ENCODE data around the gene SMYD3.

The SMYD3 gene

GRCh38 chr1:245969283-245969682, 537.8 kb downstream of the SMYD3 start:
- no peak for TF ChIP-seq CTCF (IDR thresholded peaks at IDR 0.05; ENCODE audit: insufficient read depth, low read length, poor library complexity, severe bottlenecking)
- no peak for DNase-seq (ENCODE audit: extremely low read depth, insufficient read length)
- Histone ChIP-seq H3K36me3 (ENCODE audit: control insufficient read depth, insufficient read depth, low read length) (no peaks in the 10 kb centered on the region), H3K4me3 (replicated peaks; ENCODE audit: low read depth, low read length) (no peak overlapping the region), H3K27me3 (replicated peaks; ENCODE audit: control insufficient read depth, insufficient read depth, low read length) (no peaks in the 10 kb centered on the region)

- no peak for TF ChIP-seq CTCF (IDR thresholded peaks at IDR 0.05; ENCODE audit: insufficient read depth, low read length, poor library complexity, severe bottlenecking)
Observed at GRCh38 chr1:245968775-245969174, 538.3 kb downstream of the SMYD3 start.

GRCh38 chr1:245965398-245965797, 541.7 kb downstream of the SMYD3 start:
- DNase-seq (ENCODE audit: extremely low read depth, insufficient read length) = no peak
- no peaks in the 10 kb centered on the region for H3K36me3 ChIP-seq (ENCODE audit: control insufficient read depth, insufficient read depth, low read length)

More at GRCh38 chr1:245968775-245969174, 538.3 kb downstream of the SMYD3 start:
- Histone ChIP-seq H3K4me3 (replicated peaks; ENCODE audit: low read depth, low read length) (no peak overlapping the region), H3K27me3 (replicated peaks; ENCODE audit: control insufficient read depth, insufficient read depth, low read length) (no peaks in the 10 kb centered on the region), H3K36me3 (ENCODE audit: control insufficient read depth, insufficient read depth, low read length) (no peaks in the 10 kb centered on the region)
- no peak for DNase-seq (ENCODE audit: extremely low read depth, insufficient read length)

GRCh38 chr1:245963649-245964048, 543.4 kb downstream of the SMYD3 start:
- Histone ChIP-seq H3K4me3 (replicated peaks; ENCODE audit: low read depth, low read length) (no peak overlapping the region), H3K27me3 (replicated peaks; ENCODE audit: control insufficient read depth, insufficient read depth, low read length) (no peaks in the 10 kb centered on the region), H3K36me3 (ENCODE audit: control insufficient read depth, insufficient read depth, low read length) (no peaks in the 10 kb centered on the region)
- TF ChIP-seq CTCF (IDR thresholded peaks at IDR 0.05; ENCODE audit: insufficient read depth, low read length, poor library complexity, severe bottlenecking) = no peak
- DNase-seq (ENCODE audit: extremely low read depth, insufficient read length) = no peak

More at GRCh38 chr1:245965398-245965797, 541.7 kb downstream of the SMYD3 start:
- Histone ChIP-seq H3K27me3 (replicated peaks; ENCODE audit: control insufficient read depth, insufficient read depth, low read length) (no peaks in the 10 kb centered on the region), H3K4me3 (replicated peaks; ENCODE audit: low read depth, low read length) (no peak overlapping the region)
- TF ChIP-seq CTCF (IDR thresholded peaks at IDR 0.05; ENCODE audit: insufficient read depth, low read length, poor library complexity, severe bottlenecking) = no peak

GRCh38 chr1:245962453-245962852, 544.6 kb downstream of the SMYD3 start:
- DNase-seq (ENCODE audit: extremely low read depth, insufficient read length) = no peak
- H3K27me3 ChIP-seq (replicated peaks; ENCODE audit: control insufficient read depth, insufficient read depth, low read length) = no peaks in the 10 kb centered on the region
- TF ChIP-seq CTCF (IDR thresholded peaks at IDR 0.05; ENCODE audit: insufficient read depth, low read length, poor library complexity, severe bottlenecking) = no peak
- no peak overlapping the region for H3K4me3 ChIP-seq (replicated peaks; ENCODE audit: low read depth, low read length)
- no peaks in the 10 kb centered on the region for H3K36me3 ChIP-seq (ENCODE audit: control insufficient read depth, insufficient read depth, low read length)

- TF ChIP-seq CTCF (IDR thresholded peaks at IDR 0.05; ENCODE audit: insufficient read depth, low read length, poor library complexity, severe bottlenecking) = no peak
- H3K27me3 ChIP-seq (replicated peaks; ENCODE audit: control insufficient read depth, insufficient read depth, low read length) = no peaks in the 10 kb centered on the region
- H3K36me3 ChIP-seq (ENCODE audit: control insufficient read depth, insufficient read depth, low read length) = no peaks in the 10 kb centered on the region
- no peak overlapping the region for H3K4me3 ChIP-seq (replicated peaks; ENCODE audit: low read depth, low read length)
- no peak for DNase-seq (ENCODE audit: extremely low read depth, insufficient read length)
Observed at GRCh38 chr1:245961137-245961540, 545.9 kb downstream of the SMYD3 start.

Data from GM06990 (cell line).